OCI-M1 (cell line): ENCODE results near the gene KIF1B.
"Not testable (repeated sequence)": the region's sequence is repeated elsewhere in the genome, so short reads cannot be mapped to it uniquely, and the experiment has no call there.

Source experiments
- DNase-seq: peaks from one replicate; lab custom pipeline; 2025; lab: John Stamatoyannopoulos, UW

Gene KIF1B

GRCh38 chr1:10192263-10192662 lies 18.1 kb upstream of the KIF1B start:
- no peak for DNase-seq

- DNase-seq, result no peak
These were observed 17.1 kb upstream of the KIF1B start for GRCh38 chr1:10193288-10193687.

DNA sequence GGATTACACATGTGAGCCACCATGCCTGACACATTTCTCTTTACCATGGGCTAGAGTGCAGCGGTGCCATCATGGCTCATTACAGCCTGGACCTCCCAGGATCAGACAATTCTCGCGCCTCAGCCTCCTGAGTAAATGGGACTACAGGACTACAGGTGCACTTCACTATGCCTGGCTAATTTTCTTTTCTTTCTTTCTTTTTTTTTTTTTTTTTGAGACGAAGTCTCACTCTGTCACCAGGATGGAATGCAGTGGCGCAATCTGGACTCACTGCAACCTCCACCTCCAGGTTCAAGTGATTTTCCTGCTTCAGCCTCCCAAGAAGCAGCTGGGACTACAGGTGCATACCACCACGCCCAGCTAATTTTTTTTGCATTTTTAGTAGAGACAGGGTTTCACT lies 14.8 kb upstream of the KIF1B start:
- DNase-seq, result no peak

GRCh38 chr1:10196976-10197375 lies 13.4 kb upstream of the KIF1B start:
- DNase-seq, result no peak

DNA sequence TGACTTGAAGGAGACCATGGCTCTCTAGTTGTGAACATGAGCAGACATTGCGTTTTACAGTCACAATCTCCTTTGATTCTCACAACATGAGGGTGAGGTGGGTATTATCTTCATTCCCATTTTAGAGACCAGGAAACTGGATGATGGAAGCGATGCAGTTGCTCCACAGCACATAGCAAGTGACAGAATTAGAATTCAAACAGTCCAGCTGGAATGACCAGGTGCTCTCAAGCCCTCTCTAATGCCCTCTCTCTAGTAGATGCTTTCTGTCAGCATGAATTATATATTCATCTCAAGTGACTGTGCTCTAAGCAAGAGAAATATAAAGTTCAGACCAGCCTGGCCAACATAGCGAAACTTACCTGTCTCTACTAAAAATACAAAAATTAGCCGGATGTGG lies 9.8 kb upstream of the KIF1B start:
- no peak for DNase-seq

DNA sequence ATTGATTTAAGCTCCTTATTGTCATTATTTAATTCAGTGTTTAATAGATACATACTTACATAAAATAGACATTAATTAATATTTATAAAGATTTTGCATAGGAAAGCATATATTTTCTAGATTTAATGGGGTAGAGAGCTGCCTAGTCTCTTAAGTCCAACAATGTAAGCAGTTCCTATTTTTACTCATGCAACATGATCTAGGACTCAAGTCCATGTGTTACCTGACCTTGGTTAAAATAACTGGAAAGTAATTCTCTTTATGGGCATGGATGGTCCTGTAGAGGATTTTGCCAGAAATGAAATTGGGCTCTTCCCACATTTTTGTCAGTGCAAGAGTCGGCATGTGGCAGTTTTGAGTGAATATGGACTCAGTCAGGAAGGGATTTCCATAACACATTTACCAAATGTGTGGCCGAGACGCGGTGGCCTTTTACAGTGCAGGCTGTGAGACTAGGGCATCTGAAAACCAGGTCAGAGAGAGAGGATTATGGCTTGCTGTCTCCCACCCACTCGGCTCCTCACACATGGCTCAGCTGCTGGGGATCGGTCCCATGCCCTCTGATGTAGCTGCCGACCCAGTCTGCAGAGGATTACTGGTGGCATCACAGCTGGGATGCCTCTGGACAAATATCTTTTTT lies 6.2 kb upstream of the KIF1B start:
- no peak for DNase-seq

DNA sequence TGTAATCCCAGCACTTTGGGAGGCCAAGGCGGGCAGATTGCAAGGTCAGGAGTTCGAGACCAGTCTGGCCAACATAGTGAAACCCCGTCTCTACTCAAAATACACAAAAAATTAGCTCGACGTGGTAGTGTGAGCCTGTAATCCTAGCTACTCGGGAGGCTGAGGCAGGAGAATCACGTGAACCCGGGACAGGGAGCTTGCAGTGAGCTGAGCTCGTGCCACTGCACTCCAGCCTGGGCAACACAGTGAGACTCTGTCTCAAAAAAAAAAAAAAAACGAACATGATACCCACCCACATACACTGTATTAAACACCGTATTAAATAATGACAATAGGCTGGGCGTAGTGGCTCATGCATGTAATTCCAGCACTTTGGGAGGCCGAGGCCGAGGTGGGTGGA lies 5.2 kb upstream of the KIF1B start:
- not testable (repeated sequence) for DNase-seq

- DNase-seq, result no peak
These were observed 2.6 kb upstream of the KIF1B start for GRCh38 chr1:10207810-10208209.

DNA sequence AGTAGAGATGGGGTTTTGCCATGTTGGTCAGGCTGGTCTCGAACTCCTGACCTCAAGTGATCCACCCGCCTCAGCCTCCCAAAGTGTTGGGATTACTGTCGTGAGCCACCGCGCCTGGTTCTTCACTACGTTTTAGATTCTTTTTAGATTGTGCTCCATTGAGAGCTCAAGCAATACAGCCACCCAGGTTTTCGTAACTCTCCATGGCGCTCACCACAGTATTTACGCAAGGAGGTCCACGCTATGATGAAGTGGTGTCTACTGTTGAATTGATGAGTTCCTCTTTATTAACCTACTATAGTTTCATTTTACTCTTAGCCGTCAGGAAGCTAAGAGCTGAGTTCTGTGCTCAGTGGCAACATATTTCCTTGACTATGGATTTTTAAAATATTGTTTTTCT lies 1.8 kb upstream of the KIF1B start:
- no peak for DNase-seq

DNA sequence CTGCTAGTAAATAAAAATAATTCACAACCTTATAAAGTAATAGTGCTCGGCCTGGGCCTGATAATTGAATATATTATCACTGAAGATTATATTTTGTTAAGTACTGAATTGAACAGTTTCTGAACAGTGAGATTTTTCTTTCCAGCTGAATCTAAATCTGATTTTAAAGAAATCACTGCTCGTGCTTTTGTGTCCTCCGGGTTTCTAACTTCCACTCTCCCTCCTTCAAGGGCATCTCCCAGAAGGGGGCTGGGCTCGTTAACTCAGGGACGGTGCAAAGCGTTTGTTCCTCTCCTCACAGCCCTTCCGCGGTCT lies 823 bp upstream of the KIF1B start:
- DNase-seq, result no peak

DNA sequence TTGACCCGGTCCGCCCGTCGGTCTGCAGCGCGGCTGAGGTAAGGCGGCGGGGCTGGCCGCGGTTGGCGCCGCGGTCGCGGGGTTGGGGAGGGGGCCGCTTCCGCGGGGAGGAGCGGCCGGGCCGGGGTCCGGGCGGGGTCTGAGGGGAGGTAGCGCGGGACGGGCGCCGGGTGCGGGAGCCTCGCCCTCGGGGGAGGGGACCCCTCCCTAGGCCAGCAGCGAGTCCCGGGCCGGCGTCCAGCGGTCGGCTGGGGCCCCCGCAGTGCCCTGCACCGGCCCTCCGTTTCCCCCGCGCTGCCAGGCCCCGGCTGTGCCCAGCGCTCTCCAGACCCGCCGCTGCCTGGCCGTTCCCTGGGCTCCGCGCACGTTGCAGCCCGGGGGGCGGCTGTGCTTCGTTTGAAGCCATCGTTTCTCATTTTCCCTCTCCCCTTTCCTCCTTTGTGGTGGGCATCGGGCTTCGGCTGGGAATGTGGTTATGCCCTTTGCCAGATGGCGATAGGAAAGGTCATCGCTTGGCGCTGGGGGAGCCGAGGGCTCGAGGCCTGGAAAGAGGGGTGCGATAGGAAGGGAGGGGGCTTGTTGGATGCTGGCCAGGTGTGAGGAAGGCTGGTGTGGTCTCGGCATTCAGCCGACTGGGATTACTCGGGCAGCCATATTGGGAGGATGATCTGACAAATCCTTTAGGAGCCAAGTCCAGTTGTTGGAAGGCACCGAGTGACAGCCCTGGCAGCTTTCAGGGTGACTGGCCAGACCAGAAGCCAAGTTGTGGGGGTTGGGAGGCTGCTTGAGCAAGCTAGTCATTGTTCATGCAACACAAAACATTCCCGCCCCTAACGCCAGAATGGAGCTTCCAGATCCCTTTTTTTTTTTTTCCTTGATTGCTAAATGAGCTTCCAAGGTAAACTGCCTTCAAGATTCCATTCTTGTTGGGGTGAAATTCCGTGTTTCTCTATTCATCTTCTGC lies 753 bp downstream of the KIF1B start:
- peak; percentile 33 for DNase-seq

GRCh38 chr1:10211805-10212410 lies 1.5 kb downstream of the KIF1B start:
- no peak for DNase-seq

DNA sequence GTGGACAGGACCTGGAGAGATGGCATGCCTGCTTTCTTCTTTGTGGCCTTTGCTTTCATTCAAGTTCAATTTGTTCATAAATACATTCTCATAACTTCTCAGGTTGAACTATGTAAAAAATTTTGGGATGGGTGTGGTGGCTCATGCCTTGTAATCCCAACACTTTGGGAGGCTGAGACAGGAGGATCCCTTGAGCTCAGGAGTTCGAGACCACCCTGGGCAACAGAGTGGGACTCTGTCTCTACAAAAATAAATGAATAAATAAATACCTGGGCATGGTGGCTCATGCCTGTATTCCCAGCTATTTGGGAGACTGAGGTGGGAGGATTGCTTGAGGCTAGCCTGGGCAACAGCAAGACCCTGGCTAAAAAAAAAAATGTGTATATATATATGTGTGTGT lies 2.1 kb downstream of the KIF1B start:
- no peak for DNase-seq

GRCh38 chr1:10213186-10213705 lies 2.9 kb downstream of the KIF1B start:
- DNase-seq, result no peak

GRCh38 chr1:10216090-10216749 lies 5.8 kb downstream of the KIF1B start:
- DNase-seq, result peak; percentile 27

GRCh38 chr1:10217748-10218441 lies 7.5 kb downstream of the KIF1B start:
- DNase-seq, result no peak

GRCh38 chr1:10220200-10220599 lies 9.8 kb downstream of the KIF1B start:
- no peak for DNase-seq

DNA sequence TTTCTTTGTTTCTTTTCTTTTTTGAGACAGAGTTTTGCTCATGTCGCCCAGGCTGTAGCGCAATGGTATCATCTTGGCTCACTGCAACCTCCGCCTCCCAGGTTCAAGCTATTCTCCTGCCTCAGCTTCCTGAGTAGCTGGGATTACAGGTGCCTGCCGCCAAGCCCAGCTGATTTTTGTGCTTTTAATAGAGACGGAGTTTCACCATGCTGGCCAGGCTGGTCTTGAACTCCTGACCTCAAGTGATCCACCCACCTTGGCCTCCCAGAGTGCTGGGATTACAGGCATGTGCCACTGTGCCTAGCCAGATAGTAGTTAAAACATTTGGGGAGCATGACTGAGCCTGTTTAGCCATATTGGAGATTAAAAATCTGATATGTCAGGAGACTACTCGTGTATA lies 10.3 kb downstream of the KIF1B start:
- not testable (repeated sequence) for DNase-seq

DNA sequence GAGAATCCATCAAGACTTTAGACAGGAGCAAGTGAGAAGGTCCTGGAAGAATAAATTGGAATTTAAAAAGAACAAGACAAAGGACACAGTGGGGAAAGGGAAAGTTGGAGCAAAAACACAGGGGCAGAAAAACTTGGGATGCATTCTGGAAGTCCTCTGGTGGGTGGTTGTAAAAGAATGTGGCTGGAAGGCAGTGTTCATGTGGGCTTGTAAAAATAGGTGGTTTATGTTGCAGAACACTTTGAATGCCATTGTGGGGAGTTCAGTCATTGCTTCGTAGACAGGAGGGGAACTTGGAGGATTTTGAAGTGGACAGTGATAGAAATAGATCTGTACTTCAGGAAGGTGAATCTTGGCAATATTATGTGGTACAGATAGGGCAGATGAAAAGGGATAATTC lies 15.2 kb downstream of the KIF1B start:
- DNase-seq, result no peak

DNA sequence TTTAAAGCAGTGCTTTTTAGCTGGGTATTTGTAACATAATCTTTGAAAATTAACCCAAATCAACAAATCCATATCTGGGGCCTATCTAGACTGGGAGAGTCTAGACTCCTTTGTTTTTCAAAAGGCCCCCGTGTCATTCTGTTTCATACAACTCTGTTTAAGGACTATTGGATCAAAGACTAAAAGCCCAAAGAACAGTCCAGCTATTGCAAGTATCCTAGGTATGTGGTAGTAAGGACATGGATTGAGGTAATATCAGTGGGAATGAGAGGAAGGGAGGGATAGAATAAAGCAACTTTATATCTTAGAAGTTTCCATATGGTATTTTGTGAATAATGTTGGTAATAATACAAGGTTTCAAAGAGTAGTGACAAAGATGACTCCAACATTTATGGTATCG lies 18.2 kb downstream of the KIF1B start:
- no peak for DNase-seq

DNA sequence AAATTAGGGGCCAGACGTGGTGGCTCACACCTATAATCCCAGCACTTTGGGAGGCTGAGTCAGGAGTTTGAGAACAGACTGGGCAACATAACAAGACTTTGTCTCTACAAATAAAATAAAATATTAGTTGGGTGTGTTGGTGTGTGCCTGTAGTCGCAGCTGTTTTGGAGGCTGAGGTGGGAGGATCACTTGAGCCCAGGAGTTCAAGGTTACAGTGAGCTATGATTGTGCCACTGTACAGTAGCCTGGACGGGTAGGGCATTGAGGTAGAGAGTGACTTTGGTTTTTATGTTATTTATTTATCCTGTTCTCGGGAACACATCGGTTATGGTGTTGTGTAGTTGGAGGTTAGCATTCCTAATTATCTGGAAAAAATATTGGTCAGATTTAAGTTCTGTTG lies 19.5 kb downstream of the KIF1B start:
- DNase-seq, result no peak

DNA sequence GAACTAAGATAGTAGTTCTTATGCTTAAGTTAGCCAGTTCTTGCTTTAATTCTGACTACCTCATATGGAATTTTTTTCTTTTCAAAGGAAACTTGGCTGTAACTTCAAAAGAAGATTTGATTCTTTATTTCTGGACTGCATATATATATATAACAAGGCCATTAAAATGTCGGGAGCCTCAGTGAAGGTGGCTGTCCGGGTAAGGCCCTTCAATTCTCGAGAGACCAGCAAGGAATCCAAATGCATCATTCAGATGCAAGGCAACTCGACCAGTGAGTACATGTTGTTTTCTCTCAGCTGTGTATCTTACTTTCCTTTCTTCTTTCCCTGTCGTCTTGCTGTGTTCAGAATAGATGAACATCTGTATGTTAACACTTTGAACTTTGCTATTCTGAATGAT lies 21.8 kb downstream of the KIF1B start:
- no peak for DNase-seq
